Large intestine (tissue), 3 donors: ENCODE results near the gene NLGN1. TPM values are rescaled to one million over a fixed set of nuclear protein-coding genes. Genes with fewer than 3 reads are reported as not detected.

ENCODE experiments used
- DNase-seq, 2 donors: peaks; one replicate each; pipeline versions ENCODE4 v3.0.0 to v3.0.0-alpha.2; 2013
- H3K27ac ChIP-seq: one replicate; pipeline ENCODE4 v1.5.1; 2013; ENCODE audit warnings: low read length
- H3K27me3 ChIP-seq: 2 replicates; pipeline ENCODE4 v1.6.1; 2013; ENCODE audit warnings: low read length; ENCODE audit not compliant: control insufficient read depth, insufficient read depth
- H3K36me3 ChIP-seq: 2 replicates; pipeline ENCODE4 v1.6.1; 2013; ENCODE audit warnings: low read length; ENCODE audit not compliant: control insufficient read depth, insufficient read depth
- H3K4me1 ChIP-seq: one replicate; pipeline ENCODE4 v1.6.1; 2013; ENCODE audit warnings: low read length; ENCODE audit not compliant: control insufficient read depth, insufficient read depth
- H3K4me3 ChIP-seq: one replicate; pipeline ENCODE4 v1.5.1; 2013; ENCODE audit warnings: low read length
- H3K9me3 ChIP-seq: one replicate; pipeline ENCODE4 v1.6.1; 2013; ENCODE audit warnings: mild to moderate bottlenecking, low read depth, low read length, moderate library complexity; ENCODE audit not compliant: control insufficient read depth
- WGBS: methylation state at CpG from one replicate; pipeline ENCODE4 v1.1.5; 2013; ENCODE audit warnings: low lambda C conversion rate; ENCODE audit not compliant: insufficient coverage; 5-methylcytosine and 5-hydroxymethylcytosine counted together
- polyA plus RNA-seq: library from polyadenylated mRNA; unstranded; fragments of 120-200 nt; gene quantifications from one replicate; pipeline ENCODE4 v1.2.1, GENCODE V29; 2013

Gene NLGN1
- polyA plus RNA-seq, 1 donor: 3.6 TPM

DNA sequence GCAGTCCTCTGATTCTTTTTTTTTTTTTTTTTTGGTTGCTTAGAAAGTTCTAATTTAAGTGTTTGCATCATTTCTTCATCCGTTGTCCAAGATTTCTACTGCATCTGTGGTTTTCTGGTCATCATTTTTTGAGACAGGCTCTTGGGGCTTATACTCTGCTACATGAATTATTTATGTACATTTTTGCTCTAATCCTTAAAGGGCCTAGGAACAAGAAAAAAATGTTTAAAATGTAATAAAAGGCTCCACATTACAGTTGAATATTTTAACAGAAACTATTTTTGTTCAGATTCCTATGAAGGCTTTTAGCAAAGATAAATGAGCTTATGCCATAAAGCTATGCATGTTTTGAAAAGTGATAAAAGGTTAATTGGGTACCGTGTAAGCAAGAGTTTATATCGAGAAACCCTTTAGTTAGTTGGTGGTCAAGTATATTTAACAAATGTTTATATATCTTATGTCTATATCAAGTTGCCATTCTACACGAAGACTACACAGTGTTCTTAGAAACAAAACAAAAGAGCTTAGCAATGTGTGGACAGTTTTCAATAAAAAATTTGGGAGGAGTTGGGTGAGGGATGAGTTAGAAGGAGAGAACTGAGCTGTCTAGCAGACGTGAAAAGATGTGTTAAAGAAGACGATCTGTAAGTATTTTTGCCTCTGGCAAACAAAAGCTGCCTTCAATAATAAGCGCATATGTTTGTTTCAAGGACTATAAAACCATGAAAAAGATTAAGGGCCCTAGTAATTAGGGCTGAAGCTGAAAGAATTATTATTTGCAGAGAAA, 898.0 kb downstream of the NLGN1 start:
- DNase-seq: no peak
- Histone ChIP-seq H3K4me1 (no peaks in the 10 kb centered on the region), H3K36me3 (no peaks in the 10 kb centered on the region), H3K4me3 (no peak overlapping the region), H3K9me3 (no peaks in the 10 kb centered on the region), H3K27ac (no peak overlapping the region), H3K27me3 (no peaks in the 10 kb centered on the region)
- 66% methylated on average over 5 of the region's 7 CpGs for WGBS

GRCh38 chr3:174302746-174303315, 905.3 kb downstream of the NLGN1 start:
- Histone ChIP-seq H3K27me3 (no peaks in the 10 kb centered on the region), H3K27ac (peak overlapping the region; percentile 61), H3K4me1 (peaks cover 13% of the 10 kb centered on the region), H3K4me3 (no peak overlapping the region), H3K9me3 (no peaks in the 10 kb centered on the region), H3K36me3 (no peaks in the 10 kb centered on the region)
- WGBS: 100% methylated on average over 1 of the region's 1 CpG
- DNase-seq: no peak

DNA sequence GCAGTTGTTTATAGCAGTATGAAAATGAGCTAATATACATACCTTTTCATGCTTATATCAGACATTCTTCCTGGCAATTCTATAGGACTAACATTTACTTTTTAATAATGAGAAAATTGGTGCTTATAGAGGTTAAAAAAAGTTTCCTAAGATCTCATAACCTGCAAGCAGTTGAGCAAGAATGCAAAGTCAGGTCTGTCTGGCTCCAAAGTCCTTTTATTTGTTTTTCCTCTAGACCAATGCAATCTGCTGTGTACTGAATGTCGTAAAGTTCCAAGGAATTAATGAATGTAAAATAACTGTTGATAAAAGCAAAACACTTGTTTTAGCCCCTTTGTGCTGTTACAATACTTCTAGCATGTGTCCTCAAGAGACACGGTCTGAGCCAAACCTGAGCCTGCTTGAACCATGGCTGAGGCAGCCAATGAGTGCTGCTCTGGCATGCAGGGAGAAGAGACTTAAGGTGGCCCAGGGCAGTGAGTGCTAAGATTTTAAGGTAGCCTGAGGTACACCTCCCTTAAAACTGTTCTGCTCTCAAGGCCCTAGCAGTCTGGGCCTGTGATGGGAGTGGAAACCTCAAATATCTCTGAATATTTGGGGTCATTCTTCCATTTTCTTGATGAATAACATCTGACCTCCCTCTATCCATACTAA, 906.5 kb downstream of the NLGN1 start:
- DNase-seq: peak; percentile 42 to 82
- Histone ChIP-seq H3K9me3 (no peaks in the 10 kb centered on the region), H3K27me3 (no peaks in the 10 kb centered on the region), H3K4me3 (no peak overlapping the region), H3K4me1 (peaks cover 13% of the 10 kb centered on the region), H3K27ac (peak overlapping the region; percentile 61), H3K36me3 (no peaks in the 10 kb centered on the region)
- no CpG with 5 or more reads among the region's 2 CpGs for WGBS

DNA sequence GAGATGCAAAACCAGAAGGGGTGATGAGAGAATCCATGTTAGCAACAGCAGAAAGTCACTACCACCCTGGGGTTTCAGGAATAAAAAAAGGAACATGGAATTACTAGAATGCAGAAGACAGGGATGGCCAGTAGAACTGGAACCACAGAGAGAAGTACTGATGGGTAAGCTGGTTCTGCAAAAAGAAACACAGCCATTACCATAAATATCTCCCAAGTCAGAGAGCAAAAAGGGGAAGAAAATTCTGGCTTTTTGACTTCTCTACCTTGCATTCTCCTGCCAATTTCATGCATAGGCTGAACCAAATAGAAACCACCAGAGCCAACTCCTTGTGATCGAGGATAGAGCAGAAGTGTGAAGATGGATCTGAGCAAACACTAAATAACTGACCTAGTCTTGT, 911.2 kb downstream of the NLGN1 start:
- WGBS: no CpG with 5 or more reads among the region's 1 CpG
- peaks cover 7% of the 10 kb centered on the region for H3K4me1 ChIP-seq
- no peak overlapping the region for H3K27ac ChIP-seq
- no peaks in the 10 kb centered on the region for H3K27me3 ChIP-seq
- no peak for DNase-seq
- H3K36me3 ChIP-seq: no peaks in the 10 kb centered on the region
- H3K4me3 ChIP-seq: no peak overlapping the region
- H3K9me3 ChIP-seq: no peaks in the 10 kb centered on the region

DNA sequence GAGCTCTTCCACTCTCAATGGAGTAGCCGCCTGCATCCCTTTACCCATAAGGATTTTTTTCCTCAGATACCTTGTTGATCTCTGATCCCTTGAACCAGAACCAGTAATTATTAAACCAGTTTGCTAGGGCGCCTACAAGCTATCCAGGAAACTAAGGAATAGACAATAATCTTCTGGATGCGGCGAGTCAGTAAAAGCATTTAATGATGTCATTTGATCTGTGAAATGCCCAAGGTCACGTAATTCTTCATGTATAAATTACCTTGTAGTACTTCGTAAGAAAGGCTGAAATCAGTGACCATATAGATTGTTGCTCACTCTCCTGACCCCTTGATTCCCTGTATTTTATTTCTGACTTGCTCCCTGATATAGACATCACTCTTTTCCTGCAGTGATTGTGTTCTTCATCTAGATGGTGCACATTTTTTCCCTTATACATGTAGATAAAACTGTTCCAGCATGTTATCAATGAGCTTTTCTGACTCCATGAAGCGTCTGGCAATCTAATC, 913.0 kb downstream of the NLGN1 start:
- Histone ChIP-seq H3K27ac (no peak overlapping the region), H3K36me3 (no peaks in the 10 kb centered on the region), H3K4me1 (no peaks in the 10 kb centered on the region), H3K4me3 (no peak overlapping the region), H3K27me3 (no peaks in the 10 kb centered on the region), H3K9me3 (no peaks in the 10 kb centered on the region)
- no peak for DNase-seq
- 36% methylated on average over 1 of the region's 7 CpGs for WGBS

- Histone ChIP-seq H3K36me3 (no peaks in the 10 kb centered on the region), H3K4me3 (no peak overlapping the region), H3K9me3 (no peaks in the 10 kb centered on the region), H3K27ac (no peak overlapping the region), H3K27me3 (no peaks in the 10 kb centered on the region), H3K4me1 (no peaks in the 10 kb centered on the region)
- no peak for DNase-seq
- 89% methylated on average over 1 of the region's 2 CpGs for WGBS
These were observed 917.7 kb downstream of the NLGN1 start for GRCh38 chr3:174315225-174315624.

- Histone ChIP-seq H3K9me3 (no peaks in the 10 kb centered on the region), H3K4me3 (no peak overlapping the region), H3K27ac (no peak overlapping the region), H3K4me1 (no peaks in the 10 kb centered on the region), H3K27me3 (no peaks in the 10 kb centered on the region), H3K36me3 (no peaks in the 10 kb centered on the region)
- DNase-seq: peak in 1 of 2 donors; percentile 16
- no CpG with 5 or more reads among the region's 1 CpG for WGBS
These were observed 919.5 kb downstream of the NLGN1 start for GRCh38 chr3:174317005-174317404.

DNA sequence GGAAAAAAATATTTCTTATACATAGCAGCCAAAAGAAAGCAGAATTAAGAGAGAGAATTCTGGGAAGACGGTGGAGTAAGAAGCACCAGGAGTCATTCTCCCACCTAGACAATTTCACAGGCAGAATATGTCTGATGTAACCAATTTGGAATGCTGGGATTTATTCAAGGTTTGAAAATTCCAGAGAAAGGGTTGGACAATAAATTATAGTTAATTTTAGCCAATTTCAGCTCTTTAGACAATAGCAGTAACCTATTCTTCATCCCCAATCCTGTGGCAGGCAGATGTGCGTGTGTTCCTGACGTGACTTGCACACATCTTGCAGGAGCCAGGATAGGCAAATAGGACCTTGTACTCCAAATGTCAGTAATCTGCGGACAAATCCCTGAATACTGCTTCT, 920.6 kb downstream of the NLGN1 start:
- Histone ChIP-seq H3K27ac (no peak overlapping the region), H3K4me3 (no peak overlapping the region), H3K4me1 (no peaks in the 10 kb centered on the region), H3K9me3 (no peaks in the 10 kb centered on the region), H3K27me3 (no peaks in the 10 kb centered on the region), H3K36me3 (no peaks in the 10 kb centered on the region)
- WGBS: 56% methylated on average over 2 of the region's 4 CpGs
- peak; percentile 23 to 43 for DNase-seq

DNA sequence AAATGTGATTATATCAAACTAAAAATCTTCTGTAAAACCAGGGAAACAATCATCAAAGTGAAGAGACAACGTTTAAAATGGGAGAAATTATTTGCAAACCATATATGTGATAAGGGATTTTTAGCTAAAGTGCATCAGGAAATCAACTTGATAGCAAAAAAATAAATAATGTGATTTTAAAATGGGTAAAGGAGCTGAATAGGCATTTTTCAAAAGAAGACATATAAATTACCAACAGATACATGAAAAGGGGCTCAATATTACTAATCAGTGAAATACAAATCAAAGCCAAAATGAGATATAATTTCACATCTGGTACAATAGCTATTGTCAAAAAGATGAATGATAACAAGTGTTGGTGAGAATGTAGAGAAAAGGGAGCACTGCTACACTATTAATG, 924.0 kb downstream of the NLGN1 start:
- no peak for DNase-seq
- no peak overlapping the region for H3K27ac ChIP-seq
- WGBS: 58% methylated on average over 1 of the region's 1 CpG
- H3K9me3 ChIP-seq: no peaks in the 10 kb centered on the region
- H3K4me3 ChIP-seq: no peak overlapping the region
- H3K27me3 ChIP-seq: no peaks in the 10 kb centered on the region
- H3K36me3 ChIP-seq: no peaks in the 10 kb centered on the region
- peaks cover 8% of the 10 kb centered on the region for H3K4me1 ChIP-seq

DNA sequence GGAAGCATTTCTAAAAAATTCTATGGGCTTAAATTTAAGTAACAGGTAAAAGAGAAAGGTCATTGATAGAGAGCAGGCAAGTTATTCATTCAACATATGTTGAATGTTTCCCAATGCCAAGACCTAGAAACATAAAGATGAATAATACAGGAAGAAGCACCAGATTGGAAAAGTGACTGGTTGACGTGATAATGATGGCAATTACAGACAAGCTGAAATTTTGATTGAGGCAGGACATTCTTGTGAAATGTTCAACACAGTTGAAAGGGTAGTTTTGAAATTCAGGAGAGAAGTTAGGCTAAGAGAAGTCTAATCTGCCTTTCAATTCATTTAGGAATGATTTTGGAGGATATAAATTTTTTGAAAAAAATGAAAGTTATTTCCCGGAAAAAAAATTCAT, 925.2 kb downstream of the NLGN1 start:
- Histone ChIP-seq H3K4me3 (no peak overlapping the region), H3K36me3 (no peaks in the 10 kb centered on the region), H3K9me3 (no peaks in the 10 kb centered on the region), H3K27me3 (no peaks in the 10 kb centered on the region), H3K27ac (no peak overlapping the region), H3K4me1 (peaks cover 8% of the 10 kb centered on the region)
- 71% methylated on average over 2 of the region's 2 CpGs for WGBS
- no peak for DNase-seq
